ENCODE data around the gene PRKG1. TPM values are rescaled to one million over a fixed set of nuclear protein-coding genes. Genes with fewer than 3 reads are reported as not detected.
"Not testable (repeated sequence)": the region's sequence is repeated elsewhere in the genome, so short reads cannot be mapped to it uniquely, and the experiment has no call there.

PRKG1 gene
- total RNA-seq, 1 donor from 2014 or later: 17.9 TPM

DNA sequence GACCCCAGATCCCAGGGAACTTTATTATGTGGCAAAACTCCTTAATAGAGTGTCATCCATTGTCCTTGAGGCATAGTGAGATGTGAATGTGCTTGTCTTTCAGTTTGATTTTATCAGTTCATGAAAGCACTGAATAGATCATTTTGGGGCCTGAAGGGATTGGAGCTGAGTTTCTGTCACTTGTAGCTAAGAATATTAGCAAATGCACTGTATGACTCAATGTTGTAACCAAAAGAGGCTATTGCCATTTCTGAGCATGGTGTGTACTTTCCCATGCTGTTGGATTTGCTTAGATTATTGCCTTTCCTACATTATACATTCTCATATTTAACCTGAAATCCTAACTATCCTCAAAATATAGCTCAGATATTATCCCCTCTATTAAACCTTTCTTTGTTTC, 130.4 kb downstream of the PRKG1 start:
- Histone ChIP-seq H3K36me3 (no peaks in the 10 kb centered on the region), H3K4me3 (no peak overlapping the region), H3K9me3 (no peaks in the 10 kb centered on the region), H3K4me1 (peaks cover 29% of the 10 kb centered on the region), H3K27me3 (no peaks in the 10 kb centered on the region), H3K27ac (no peak overlapping the region)
- no peak for DNase-seq (ENCODE audit: extremely low spot score in 2 of 2)
- TF ChIP-seq, protein P1, sequence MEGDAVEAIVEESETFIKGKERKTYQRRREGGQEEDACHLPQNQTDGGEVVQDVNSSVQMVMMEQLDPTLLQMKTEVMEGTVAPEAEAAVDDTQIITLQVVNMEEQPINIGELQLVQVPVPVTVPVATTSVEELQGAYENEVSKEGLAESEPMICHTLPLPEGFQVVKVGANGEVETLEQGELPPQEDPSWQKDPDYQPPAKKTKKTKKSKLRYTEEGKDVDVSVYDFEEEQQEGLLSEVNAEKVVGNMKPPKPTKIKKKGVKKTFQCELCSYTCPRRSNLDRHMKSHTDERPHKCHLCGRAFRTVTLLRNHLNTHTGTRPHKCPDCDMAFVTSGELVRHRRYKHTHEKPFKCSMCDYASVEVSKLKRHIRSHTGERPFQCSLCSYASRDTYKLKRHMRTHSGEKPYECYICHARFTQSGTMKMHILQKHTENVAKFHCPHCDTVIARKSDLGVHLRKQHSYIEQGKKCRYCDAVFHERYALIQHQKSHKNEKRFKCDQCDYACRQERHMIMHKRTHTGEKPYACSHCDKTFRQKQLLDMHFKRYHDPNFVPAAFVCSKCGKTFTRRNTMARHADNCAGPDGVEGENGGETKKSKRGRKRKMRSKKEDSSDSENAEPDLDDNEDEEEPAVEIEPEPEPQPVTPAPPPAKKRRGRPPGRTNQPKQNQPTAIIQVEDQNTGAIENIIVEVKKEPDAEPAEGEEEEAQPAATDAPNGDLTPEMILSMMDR (IDR thresholded peaks at IDR 0.05): no peak
- TF ChIP-seq POLR2A (IDR thresholded peaks at IDR 0.05) (no peak), POLR2AphosphoS5 (IDR thresholded peaks at IDR 0.05; ENCODE audit: insufficient read depth in 1 of 2, low read depth in 1 of 2) (no peak)
- intact Hi-C loops (cut with DNase I): no loop called here

DNA sequence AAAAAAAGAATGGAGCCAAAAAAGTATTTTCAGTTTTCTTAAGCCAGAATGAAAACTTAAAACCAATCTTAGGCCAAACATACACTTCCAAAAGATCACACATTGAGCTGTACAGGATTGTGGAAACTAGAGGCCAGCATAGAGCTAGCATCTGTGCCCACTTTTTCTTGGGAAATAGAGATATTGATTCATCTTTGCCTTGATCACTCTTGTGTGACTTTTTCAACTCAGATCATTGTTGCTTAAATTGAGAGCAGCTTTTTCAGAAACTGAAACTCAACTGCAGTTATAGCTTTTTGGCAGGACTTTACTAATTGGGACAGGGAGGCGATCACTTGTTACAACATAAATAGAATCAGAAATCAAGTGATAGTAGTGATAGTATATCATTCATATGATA, 132.2 kb downstream of the PRKG1 start:
- Histone ChIP-seq H3K36me3 (no peaks in the 10 kb centered on the region), H3K4me1 (peaks cover 29% of the 10 kb centered on the region), H3K4me3 (no peak overlapping the region), H3K27ac (no peak overlapping the region), H3K9me3 (no peaks in the 10 kb centered on the region), H3K27me3 (no peaks in the 10 kb centered on the region)
- DNase-seq (ENCODE audit: extremely low spot score in 2 of 2): no peak
- intact Hi-C loops (cut with DNase I): no loop called here
- TF ChIP-seq, protein P1 (IDR thresholded peaks at IDR 0.05): no peak
- TF ChIP-seq POLR2A (IDR thresholded peaks at IDR 0.05) (no peak), POLR2AphosphoS5 (IDR thresholded peaks at IDR 0.05; ENCODE audit: insufficient read depth in 1 of 2, low read depth in 1 of 2) (no peak)

DNA sequence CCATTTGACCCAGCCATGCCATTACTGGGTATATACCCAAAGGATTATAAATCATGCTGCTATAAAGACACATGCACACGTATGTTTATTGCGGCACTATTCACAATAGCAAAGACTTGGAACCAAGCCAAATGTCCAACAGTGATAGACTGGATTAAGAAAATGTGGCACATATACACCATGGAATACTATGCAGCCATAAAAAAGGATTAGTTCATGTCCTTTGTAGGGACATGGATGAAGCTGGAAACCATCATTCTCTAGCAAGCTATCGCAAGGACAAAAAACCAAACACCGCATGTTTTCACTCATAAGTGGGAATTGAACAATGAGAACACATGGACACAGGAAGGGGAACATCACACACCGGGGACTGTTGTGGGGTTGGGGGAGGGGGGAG, 138.7 kb downstream of the PRKG1 start:
- H3K36me3 ChIP-seq; H3K27me3 ChIP-seq; H3K4me3 ChIP-seq; H3K9me3 ChIP-seq; intact Hi-C loops (cut with DNase I); DNase-seq (ENCODE audit: extremely low spot score in 2 of 2); H3K27ac ChIP-seq: not testable (repeated sequence)
- peaks cover 16% of the 10 kb centered on the region for H3K4me1 ChIP-seq

DNA sequence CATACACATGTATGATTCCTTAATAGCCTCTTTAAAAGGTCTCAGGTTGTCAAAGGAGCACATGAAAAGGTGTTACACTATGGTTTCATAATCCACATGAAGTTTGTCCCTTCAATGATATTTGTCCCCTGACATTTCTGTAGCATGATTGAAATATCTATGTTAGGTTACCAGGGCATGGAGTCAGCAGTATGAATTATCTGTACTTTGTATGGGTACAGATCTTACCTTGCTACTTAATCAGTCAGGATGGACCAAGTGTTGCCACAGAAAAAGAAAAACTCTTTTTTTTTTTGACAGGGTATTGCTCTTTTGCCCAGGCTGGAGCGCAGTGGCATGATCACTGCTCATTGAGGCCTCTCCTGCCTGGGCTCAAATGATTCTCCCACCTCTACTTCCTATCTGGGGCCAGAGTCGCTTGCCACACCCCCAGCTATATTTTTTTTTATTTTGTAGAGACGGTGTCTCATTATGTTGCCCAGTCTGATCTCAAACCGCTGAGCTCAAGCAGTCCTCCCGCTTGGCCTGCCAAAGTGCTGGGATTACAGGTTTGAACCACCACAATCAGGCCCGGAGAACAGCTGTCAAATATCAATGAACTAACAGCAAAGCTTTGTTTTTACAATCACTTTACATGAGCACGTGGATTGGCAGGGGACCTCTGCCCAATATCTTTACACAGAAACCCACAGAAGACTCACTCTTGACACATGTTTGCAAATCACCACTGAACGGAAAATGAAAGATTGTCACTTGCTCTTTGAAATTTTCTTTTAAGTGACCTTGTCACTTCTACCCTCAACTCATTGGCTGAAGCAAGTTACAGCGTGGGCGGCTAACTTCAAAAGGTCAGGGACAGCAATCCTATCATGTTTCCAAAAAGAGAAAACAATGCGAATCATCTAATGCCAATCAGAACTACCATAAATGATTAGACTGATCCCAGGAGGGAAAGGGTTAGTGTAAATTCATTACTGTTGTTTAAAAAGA, 140.2 kb downstream of the PRKG1 start:
- H3K4me1 ChIP-seq: peaks cover under 1% of the 10 kb centered on the region
- intact Hi-C loops (cut with DNase I): no loop called here
- TF ChIP-seq, protein P1 (IDR thresholded peaks at IDR 0.05): no peak
- no peak for TF ChIP-seq POLR2A (IDR thresholded peaks at IDR 0.05)
- TF ChIP-seq POLR2AphosphoS5 (IDR thresholded peaks at IDR 0.05; ENCODE audit: insufficient read depth in 1 of 2, low read depth in 1 of 2): no peak
- DNase-seq (ENCODE audit: extremely low spot score in 2 of 2): no peak
- no peaks in the 10 kb centered on the region for H3K36me3 ChIP-seq
- no peak overlapping the region for H3K4me3 ChIP-seq
- H3K9me3 ChIP-seq: no peaks in the 10 kb centered on the region
- H3K27ac ChIP-seq: no peak overlapping the region
- H3K27me3 ChIP-seq: no peaks in the 10 kb centered on the region

DNA sequence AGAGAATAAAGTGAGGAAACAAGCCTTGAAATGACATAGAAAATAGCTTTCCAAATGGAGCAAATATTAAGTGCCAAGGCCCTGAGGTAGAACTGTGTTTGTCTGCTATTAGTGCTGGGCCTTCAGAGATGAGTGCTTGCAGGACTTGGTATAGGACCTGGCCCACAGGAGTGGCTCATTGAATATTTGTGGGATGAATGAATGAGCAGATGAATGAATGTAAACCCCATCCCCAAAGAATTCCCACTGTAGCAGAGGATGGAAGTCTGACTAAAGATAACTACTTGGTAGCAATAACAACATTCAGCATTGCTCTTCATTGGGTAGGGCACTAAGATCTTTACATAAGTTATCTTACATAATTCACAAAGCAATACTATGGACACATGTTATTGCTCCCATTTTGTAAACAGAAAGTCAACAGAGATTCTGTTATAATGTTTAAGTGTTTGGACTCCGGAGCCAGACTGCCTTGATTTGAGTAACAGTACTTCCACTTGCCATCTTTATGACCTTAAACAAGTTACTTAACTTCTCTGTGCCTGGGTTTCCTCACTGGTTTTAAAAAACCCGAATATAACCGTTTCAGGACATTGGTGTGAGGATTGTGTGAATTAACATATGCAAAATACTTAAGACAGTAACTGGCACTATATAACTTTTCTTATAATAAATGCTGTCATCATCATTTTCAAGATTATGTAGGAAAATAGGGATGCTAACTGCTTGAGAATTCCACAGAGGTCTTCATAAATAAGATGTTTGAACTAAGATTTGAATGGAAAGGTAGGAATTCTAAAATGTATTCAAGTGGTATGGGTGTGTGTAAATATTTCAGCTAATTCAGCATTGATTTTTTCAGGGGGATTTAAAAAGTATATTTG, 141.9 kb downstream of the PRKG1 start:
- no peak for DNase-seq (ENCODE audit: extremely low spot score in 2 of 2)
- intact Hi-C loops (cut with DNase I): no loop called here
- H3K36me3 ChIP-seq: no peaks in the 10 kb centered on the region
- no peaks in the 10 kb centered on the region for H3K4me1 ChIP-seq
- no peaks in the 10 kb centered on the region for H3K9me3 ChIP-seq
- no peaks in the 10 kb centered on the region for H3K27me3 ChIP-seq
- no peak overlapping the region for H3K27ac ChIP-seq
- H3K4me3 ChIP-seq: no peak overlapping the region
- TF ChIP-seq POLR2A (IDR thresholded peaks at IDR 0.05): no peak
- no peak for TF ChIP-seq POLR2AphosphoS5 (IDR thresholded peaks at IDR 0.05; ENCODE audit: insufficient read depth in 1 of 2, low read depth in 1 of 2)
- TF ChIP-seq, protein P1 (IDR thresholded peaks at IDR 0.05): no peak
